Measurements from ENCODE around the gene S1PR3.

The S1PR3 gene

DNA sequence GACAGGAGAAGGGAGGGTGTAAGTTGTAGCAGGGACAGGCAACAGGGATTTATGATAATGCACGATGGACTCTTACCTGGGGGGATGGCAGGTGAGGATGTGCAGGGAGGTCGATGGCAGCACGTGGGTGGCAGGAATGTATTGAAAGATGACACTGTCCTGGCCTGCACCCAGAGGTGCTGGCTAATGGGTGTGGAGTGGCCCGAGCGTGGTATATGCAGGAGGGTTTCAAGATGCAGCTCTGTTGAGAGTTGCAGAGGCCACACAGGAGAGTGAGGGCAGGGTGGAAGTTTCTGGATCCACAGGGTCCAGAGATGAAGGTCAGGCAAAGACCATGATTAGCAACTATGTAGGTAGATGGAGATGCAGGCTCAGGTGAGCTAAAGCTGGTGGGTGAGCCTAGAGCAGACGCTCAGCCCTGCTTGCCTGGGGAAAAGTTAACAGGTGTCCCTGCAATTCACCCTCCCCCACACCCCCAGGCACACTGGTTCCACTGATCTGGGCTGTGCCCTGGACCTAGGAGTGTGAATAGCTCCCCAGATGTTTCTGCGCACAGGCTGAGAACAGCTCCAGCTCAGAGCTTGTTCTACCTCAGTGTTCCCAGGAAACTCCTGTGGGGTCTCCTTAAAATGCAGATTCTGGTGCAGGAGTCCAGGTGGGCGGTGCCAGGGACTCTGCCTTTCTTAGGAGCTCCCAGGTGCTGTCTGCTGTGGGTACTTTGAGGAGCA is 21.5 kb upstream of the S1PR3 start:
- DNase-seq: no peak

DNA sequence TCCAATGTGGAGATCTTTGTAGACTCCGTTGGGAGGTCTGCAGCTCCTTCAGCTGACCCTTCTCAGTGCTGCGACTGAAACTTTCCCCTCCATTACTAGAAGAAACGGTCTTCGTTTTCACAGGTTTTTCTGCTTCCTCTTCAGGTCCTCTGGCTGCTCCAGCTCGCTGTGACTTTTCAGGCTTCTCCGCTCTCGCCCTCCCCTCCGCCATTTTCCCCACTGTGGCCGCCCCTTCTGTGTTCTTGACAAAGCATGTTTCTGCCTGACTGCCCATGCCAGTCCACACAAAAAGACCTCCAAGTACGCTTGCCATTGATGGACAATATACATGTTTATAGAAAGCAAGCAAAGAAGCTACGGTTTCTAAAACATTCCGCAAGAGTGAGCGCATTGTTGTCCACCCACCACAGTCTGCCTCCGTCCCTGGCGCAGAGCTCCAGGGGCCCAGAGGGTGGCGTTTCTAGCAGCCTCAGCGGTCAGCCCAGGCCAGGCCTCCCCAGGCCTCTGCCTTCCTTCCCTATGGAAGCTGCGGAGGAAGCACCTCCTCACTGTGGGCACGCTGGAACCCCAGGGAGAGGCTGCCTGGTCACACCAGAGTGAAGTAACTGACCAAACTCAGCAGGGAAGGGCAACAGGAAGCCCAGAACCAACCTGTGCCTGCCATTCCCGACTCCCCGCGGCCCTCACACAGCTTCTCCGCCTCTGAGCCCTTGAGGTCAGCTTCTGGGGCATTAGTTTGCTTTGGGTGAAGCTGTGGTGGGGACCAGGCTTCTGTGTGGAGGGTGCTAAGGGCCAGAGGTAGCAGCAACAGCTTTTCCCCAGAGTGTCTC is 19.9 kb upstream of the S1PR3 start:
- no peak for DNase-seq

DNA sequence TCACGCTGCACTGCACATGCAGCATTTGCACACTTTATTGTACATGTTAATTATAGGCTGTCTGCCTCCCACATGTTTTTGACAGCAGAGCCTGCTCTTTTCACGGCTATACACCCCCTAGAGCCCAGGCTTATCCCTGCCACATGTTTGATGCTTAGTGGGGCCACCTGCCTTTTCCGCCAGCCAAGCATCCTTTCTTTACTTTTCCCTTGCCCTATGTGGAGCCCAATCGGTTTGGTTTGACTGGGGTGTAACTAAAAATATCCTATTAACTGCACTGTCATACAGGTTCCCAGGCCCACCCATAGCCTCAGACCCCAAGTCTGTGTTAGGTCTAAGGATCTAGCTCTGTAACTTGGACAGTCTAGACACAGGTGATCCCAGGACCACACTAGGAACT is 18.9 kb upstream of the S1PR3 start:
- DNase-seq: no peak

DNA sequence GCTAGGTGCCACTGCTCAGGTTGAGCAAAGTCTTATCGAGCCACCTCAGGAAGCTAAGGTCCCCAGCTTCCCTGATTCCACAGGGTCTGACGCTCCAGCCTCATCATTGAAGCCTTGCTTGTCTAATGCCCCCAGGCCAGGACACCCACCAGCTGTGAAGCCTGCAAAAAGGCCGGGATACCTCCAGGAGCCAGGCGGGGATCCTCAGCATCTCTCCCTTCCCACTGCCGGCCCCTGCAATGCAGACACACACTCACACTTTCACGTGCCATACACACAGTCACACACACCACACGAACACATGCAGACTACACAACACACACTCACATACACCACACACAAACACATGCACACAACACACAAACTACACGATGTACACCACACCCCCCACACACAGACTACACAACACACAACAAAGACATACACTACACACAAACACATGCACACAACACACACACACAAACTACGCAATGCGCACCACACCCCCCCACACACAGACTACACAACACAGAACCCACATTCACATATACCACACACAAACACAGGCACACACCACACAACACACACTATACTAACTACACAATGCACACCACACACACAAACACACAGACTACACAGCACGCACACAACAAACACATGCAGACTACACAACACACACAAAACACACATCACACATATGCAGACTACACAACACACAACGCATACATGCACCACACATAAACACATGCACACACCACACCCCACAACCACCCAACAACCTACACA is 17.8 kb upstream of the S1PR3 start:
- no peak for DNase-seq

DNA sequence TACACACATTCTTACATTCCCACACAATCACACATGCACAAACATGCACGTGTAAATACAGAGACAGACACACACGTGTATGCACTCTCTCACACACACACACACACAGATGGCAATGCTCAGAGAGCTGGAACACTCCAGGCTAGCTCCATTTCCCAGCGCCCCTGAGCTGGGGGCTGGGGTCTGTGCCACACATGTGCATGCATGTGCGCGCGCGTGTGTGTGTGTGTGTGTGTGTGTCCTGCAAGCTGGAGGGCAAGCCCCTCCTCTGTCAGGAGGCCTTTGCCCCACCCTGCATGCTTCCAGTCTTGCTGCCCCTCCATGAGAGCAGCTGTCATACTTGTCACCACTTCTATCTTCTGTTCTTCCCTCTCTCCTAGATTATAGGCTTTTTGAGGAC is 16.6 kb upstream of the S1PR3 start:
- DNase-seq: no peak

DNA sequence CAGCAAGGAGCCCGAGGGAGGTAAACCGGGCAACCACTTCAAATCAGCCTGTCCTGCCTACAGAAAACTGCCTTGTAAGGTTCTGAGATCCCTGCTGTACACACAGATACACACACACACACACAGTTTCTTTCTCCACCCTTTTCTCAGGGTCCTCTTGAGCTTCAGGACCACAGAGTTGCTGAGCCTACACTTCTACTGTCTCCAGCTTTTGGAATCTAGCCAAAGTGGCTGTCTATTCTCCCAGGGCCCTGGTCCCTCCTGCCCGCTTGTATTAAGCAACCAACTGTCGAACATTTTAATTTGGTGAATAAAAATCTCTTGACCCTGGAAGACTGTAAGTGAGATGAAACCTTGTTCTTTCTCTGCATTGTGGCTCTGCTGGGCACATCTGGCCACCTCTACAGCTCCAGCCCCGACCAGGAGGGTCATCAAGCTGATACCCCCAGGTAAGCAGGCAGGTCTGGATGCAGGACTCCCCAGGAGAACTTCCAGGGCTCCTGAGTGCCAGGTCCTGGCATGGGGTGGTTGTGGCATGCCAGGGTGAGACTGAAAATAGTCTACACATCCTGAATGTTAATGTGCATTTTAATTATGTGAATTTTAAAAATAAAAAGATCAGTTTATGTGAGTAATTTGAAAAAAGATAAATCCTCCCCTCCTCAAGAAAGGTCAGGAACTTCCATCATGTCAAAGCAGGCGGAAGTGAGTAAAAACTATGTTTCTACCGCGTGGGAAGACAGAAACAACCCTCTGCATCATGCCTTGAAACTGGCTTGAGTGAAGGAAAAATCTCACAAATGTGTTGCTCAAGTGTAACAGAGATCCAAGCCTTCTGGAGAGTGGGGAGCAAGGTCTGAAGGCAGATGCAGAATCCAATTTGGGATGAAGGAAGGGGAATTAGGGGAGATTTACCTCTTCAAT is 15.0 kb upstream of the S1PR3 start:
- DNase-seq: no peak

DNA sequence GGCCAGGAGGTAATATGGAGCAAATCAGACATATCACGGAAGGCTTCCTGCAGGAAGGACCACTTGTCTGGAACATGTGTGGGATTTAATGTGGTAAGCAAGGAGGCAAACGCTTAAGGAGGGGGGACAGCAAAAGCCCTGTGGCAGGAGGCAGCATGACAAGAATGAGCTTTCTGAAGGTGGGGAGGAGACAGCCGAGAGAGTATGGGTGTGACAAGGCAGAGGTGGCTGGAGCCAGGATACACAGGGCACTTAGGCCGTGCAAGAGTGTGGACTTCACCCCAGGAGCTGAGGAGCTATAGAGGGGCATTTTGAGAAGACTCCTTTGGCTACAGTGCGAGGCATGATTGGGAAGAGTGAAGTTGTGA is 14.4 kb upstream of the S1PR3 start:
- no peak for DNase-seq

DNA sequence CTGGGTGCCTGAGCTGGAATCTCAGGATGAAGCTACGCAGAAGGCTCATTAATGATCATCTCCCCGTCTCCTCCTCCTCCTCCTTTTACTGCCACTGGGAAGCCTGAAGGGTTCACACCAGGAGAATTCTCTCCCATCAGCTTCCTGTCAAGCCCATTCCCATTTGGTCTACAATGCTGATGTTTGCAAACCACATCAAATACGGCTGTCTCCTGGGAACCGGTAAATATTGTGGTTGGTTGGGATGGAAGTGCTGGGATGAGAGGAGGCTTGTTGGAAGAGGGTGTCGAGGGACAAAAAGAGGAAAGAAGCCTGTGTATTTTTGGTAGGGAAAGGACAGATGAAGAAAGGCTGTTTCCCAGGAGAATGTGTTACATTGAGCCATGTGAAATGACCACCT is 13.2 kb upstream of the S1PR3 start:
- no peak for DNase-seq

DNA sequence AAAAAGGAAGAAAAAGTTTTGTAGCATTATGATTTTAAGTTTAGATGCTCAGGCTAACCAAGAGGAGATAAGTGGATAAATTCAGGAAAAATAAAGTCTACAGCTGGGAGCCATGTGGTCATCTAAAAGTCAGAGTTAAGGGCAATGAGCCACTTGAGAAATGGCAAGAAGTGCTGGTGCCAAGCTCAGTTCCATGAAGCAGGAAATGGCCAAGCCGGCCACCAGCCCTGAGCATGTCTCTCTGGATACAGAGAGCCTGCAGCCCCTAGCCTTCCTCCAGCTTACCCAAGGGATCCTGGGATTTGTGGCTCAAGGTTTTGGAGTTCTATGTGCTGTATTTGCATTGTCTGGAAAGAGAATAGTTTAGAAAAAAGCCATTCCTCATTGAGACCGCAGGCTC is 12.2 kb upstream of the S1PR3 start:
- no peak for DNase-seq

DNA sequence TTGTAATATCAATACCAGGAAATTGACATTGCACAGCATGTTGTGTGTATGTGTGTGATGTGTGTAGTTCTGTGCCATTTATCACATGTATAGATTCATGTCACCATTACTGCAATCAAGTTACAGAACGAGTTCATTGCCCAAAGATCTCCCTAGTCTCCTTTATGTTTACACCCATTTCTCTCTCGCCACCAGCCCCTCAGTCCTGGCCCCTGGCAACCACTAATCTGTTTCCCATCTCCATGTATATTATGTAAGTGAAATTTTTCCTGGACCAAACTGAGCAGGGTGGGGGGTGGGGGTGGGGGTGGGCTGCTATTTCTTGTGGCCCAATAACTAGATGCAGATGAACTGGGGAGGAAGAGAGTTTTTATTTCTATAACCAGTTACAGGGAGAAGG is 11.5 kb upstream of the S1PR3 start:
- DNase-seq: no peak

DNA sequence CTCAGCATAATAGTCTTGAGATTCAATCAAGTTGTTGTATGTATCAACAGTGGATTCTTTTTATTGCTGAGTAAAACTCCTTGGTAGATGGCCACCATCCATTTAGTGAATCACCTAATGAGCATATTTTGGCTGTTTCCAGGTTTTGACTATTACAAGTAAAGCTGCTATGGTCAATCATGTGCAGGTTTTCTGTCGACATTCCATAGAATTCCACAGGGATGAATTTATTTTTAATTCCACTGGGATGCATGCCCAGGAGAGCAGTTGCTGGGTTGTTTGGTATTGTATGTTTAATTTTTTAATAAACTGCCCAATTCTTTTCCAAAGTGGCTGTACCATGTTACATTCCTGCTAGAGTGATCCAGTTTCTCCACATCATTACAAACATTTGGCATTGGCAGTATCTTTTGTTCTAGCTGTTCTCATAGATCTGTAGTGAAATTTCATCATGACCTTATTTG is 10.5 kb upstream of the S1PR3 start:
- no peak for DNase-seq

DNA sequence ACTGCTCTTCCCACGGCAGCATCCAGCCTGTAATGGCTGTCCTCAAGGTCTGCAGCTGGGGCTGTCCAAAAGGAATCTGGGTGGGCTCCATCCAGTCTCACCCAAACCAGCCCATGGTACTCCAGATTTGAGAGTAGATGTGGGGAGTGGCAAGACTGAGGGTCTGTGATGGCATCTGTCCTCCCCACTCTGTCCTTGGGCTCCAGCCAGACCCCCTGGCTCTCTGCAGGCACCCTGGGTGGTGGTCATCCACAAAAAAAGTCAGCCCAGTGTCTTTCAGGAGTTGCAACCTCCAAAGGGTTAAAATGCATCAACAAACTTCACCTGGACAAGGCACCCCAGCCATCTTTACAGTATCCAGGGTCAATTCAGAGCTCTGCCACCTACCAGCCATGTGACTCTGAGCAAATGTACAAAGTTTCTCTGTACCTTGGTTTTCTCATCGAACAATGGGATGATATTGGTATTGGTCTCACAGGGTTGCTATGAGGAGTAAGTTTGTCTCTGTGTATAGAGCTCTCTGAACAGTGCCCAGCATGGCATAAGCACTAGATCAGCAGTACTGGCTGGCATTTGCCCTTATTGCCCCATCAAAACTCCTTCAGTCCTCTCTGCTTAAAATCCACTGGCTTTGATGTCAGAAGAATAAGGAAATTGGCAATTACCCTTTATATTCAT is 7.3 kb upstream of the S1PR3 start:
- DNase-seq: no peak

DNA sequence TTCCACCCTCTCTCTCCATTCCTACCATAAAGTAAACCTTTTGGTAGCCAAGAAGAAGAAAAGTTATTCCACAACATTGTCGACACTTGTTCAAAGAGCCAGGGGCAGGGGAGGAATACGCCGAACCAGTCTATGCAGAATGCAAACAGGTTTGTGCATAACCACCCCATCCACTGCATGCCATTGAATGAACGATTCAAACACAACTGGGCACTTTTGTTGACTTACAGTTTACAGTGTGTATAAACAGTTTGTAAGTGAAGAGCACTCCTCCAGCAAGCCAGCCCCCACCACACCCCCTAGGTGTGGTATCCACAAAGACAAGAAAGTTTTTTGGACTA is 6.8 kb upstream of the S1PR3 start:
- no peak for DNase-seq

DNA sequence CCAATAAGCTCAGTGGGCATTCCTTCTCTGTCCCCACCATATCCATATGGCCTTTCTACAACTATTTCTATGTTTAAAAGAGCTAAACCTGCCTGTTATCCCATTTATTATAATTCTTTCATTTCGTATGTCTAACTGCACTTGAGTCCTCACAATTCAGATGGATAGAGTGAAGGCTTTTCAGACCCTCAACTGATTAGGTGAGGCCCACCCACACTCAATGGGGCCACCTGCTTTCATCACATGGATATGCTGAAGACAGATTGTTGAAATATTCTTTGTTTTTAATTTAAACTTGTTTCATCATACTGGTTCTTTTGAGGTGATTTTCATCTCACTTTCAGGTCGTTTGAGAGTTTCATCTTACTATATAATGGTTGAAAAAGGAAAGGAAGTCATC is 5.7 kb upstream of the S1PR3 start:
- no peak for DNase-seq

DNA sequence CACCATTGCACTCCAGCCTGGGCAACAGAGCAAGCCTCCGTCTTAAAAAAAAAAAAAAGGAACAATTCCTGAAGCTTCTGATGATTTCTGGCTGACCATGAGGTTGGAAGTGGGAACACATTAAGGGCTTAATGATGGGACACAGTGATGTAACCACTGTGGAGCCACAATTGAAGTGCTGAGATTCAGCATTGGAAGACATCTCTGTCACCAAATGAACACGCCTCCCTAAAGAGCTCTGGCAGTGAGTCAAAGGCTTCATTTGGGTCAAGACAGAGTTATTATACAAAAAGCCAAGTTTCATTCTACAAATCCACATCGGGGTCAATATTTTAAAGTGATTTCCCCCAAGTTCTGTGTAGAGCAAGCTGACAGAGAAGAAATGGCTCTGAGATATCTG is 4.5 kb upstream of the S1PR3 start:
- DNase-seq: no peak

DNA sequence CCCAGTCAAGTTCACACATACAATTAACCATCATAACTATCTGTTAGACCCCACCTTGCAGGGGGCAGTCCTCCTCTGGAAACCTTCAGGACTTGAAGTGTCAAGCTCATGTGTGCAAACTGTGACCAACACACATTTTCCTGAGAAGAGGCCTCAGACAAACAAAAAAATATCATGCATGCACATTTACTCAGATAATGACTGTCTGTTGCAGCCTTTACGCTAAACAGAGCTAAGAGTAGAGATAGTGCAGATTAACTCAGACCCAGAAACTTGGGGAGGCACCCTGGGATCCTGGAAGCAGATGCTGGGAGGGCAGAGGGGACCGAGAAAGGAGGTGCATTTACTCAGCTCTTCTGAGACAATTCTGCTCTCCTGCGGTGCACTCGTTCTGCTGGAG is 3.6 kb upstream of the S1PR3 start:
- no peak for DNase-seq

DNA sequence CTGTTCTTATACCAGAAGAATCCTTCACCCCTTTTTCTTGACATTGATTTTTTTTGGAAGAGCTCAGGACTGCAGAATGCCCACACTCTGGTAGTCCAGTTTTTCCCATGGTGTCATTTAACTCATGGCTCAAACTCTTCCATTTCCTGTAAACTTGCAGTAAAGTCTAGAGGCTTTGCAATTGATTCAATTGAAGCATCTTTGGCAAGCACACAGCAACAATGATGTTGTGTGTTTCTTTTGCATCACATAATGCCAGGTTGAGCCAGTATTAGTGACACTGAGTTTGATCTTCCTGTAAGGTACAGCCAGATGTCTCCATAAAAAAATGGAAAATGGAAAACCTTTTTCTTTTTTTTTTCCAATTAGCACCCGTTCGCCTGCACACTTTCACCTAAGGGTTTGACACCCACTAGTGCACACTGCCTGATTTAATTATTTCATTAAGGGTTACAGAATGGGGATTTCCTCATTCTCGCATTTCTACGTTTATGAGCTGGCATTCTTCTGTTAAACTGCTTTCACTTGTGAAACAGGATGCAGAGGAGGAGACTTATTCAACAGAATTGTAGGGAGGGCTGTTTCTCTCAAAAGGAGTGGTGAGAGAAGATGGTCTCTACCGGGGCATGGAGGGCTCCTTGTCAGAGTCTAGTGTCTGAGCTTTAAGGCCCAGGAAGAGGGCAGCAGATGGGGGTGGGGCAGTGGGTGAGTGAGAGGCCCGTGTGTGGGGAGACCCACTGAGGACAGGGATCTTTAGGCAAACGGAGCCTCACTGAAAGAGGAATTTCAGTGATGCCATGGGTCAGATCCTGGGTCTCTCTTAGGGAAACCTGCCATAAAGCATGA is 2.2 kb upstream of the S1PR3 start:
- no peak for DNase-seq

DNA sequence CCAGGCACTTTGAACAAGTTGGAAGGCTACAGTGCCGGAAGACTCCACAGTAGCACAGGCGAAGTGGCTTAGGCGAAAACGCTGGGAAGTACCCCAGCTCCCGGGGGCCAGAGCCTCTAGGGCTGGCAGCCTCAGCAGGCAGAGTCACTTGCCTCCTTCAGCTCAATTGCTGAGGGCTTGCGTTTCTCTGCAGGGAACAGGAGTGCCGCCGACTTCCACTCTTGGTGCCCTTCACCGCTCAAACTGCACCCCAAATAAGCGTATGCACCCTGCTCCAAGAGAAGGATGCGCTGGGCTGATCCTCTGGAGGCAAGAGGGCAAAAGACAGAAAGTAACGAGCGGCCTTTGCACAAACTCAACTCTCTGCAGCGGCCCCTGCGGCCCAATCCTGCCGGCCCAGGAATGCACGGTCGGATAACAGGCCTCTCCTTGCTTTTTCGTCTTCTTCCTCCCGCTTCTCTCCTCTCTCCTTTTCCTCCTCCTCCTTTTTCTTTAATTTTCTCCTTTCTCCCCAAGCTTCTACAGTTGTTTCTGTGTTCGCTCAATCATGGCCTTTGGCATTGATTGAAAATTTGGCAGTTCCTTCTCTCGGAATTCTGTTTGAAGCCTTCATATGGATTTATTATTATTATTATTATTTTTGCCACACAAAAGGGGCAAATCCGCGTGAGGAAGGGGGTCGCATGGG is 1.1 kb upstream of the S1PR3 start:
- no peak for DNase-seq

DNA sequence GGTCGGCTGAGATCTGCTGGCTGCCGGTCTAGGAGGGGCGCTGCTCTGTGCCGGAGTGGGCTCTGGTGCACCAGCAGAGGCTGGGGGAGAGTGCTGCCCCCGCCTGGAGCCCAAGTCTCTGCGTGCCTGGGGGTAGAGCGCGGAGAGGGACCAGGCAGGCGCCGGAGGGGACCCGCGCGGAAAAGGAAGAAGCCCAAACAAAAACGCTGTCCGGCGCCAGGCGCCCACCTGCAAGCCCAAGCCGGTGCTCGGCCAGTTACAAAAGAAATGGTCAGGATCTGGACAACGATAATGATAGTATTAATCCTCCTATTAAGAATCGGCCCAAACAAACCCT is 571 bp upstream of the S1PR3 start:
- no peak for DNase-seq

DNA sequence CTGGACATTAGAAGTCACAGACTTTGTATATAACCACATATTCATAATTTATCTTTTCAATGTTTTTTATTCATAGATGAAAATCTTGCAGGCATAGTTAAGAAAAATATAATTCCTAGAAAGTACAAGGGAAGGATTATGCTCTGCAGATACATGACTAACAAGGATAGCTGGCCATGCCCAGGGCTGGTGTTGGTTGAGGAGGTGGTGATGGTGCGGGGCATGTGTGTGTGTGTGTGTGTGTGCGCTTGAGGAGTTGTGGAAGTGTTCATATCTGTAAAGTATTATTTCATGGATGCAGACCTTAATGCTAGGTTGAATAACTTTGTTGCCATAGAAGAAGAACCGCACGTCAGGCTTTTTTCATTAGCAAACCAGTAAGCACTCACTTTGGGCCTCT is 1.3 kb downstream of the S1PR3 start:
- DNase-seq: no peak

DNA sequence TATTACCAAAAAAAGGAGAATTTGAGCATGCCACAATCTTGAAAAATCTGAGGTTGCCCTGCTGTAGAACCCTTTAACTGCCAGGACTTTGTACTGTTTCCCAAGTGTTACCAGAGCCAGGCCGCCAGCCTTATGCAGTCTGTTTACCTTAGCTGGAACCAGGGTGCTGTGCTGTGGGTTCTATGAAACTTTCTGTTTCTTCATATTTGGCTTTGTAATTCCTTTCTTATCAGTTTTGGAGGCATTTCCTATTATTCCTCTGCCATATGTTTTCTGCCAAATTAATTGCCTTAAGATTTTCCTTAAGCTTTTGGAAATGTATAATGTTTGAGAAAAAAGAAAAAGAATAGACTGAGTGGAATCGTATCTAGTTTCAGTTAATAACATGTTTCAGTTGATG is 2.1 kb downstream of the S1PR3 start:
- no peak for DNase-seq
